HG02623 (cell line): ENCODE data around the gene ENTPD3.
A peak's percentile ranks its signal among the peaks of the same experiment; 100 is the strongest.

Experiments
- ATAC-seq: cut with Tn5 transposase; IDR thresholded peaks from one replicate; pipeline ENCODE4 v1.9.1; 2021; ENCODE audit warnings: moderate library complexity; ENCODE audit not compliant: unreplicated experiment

Gene ENTPD3

DNA sequence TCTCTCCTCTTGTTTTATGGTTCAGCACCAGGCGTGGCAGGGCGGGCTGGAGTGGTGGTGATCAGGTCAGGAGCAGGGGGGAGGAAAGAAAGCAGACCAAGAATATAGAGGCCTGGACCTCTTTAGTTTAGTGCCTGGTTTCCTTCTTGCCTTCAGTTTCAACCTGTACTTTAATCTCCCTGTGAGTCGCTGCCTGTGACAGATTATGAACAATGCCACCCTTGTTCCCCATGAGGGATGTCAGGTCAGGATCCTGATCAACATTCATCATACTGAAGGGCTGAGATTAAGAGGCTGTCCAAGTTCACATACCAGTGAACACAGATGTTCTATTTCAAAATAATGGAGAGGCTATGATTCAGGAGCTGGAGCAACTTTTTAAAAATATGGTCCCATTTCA lies 11.4 kb downstream of the ENTPD3 start:
- ATAC-seq, result no peak

DNA sequence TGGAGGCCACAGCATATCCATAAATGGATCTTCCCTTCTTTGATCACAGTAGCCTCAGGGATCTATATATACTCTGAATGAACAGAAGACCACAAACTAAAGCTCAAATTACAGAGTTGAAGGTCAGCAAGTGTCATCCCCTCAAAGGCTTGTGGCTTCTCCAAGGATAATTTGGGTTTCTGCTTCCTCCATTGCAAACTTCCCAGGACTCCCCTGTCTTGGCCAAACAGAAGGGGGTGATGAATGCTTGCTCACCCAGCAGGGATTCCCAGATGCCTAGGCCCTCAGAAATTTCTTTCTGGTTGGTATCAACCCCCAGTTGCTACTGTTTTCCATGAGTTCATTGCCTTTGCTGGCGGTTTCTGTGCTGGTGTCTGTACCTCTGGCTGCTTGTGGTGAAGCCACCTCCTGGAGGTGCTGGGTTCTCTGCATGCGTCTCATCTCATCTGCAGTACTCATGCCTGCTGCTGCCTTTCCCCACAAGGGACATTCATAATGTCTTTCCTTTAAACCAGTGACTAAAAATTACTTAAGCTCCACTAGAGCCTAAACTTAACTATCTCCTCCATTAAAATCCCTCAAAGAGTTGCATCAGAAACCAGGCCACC lies 17.7 kb downstream of the ENTPD3 start:
- no peak for ATAC-seq

DNA sequence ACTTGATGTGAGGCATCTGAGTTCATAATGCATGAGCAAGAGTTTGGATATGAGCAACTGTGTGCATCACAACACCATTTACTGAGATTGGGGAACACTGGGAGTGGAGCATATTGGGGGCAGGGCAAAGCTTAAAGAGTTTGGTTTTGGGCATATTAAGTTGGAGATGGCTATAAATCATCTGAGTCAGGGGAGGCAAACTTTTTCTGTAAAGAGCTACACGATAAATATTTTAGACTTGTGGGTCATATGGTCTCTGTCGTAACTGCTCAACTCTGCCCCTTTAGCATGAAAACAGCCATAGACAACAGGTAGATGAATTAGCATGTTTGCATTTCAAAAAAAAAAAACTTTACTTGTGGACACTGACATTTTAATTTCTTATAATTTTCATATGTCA lies 20.0 kb downstream of the ENTPD3 start:
- no peak for ATAC-seq

DNA sequence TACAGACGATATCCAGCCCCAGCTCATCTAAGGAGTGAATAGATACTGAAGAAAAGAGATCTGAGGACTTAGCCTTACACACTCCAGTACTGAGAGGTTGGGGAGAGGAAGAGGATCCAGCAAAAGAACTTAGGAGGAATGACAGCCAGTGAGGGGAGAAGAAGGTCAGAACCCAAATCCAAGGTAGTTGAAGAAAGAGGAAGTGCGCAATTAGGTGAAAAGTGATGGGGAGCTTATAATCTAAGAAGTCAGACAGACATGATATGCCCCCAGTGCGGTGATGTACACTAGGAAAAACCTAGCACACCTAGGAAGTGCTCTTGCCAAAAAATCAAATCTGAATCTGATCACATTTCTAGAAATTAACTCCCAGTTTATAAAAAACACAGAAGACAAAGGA lies 20.6 kb downstream of the ENTPD3 start:
- ATAC-seq, result no peak

DNA sequence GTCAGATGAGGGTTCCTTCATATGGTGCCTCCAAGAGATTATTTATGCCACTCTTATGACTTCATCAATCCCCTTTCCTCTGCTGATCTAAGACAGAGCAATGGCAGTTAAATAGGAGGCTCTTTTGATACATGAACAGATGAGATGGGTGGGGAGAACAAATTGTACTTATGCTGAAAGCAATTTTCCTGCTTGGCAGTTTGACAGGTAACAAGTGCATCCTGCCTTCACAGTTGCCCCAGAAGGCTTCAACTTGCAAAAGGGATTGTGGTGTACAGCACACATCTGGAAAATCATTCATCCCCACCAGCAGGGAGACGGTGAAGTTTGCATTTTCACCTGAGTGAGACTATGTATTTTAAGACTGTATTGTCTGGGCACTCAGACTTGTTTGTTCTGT lies 27.3 kb downstream of the ENTPD3 start:
- no peak for ATAC-seq

DNA sequence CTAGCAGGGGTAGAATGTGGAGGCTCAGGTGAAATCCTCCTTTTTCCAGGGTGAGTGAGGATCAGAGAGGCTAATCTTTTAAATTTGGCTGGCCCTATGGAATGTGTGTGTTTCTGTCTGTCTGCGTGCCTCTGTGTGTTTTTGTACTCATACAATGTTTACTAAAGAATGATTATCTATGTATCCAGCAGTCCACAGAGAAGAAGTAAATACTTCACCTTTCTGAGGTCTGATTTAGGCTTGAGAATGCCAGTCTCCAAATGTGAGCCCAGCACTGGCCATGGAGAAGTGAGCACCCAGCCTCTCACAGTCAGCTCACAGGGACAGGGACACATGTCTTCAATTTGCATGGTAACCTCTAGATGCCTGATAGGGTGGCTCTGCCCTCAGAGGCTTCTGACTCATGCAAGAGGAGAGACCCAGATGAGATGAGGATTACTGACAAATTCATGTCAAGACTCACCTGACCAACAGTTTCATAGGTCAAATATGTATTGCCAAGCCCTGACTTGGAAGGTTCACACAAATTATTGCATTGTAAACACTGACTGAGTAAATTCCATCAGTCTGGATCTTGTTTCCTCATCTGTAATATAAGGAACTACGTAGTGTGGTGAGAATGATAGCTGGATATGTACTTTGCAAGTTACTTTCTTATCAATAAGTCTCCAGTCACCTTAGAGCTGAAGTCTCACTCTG lies 31.0 kb downstream of the ENTPD3 start:
- ATAC-seq, result no peak

DNA sequence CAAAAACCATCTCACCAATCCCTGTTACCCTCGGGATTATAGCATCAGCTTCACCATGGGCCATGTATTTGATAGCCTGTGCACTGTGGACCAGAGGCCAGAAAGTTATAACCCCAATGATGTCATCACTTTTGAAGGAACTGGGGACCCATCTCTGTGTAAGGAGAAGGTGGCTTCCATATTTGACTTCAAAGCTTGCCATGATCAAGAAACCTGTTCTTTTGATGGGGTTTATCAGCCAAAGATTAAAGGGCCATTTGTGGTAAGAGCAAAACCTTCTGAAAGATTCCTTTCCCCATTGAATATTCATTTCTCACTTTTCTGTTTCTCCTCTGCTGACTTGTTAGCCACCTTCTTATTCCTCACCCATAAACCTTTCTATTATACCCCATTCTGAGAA lies 35.9 kb downstream of the ENTPD3 start:
- no peak for ATAC-seq

DNA sequence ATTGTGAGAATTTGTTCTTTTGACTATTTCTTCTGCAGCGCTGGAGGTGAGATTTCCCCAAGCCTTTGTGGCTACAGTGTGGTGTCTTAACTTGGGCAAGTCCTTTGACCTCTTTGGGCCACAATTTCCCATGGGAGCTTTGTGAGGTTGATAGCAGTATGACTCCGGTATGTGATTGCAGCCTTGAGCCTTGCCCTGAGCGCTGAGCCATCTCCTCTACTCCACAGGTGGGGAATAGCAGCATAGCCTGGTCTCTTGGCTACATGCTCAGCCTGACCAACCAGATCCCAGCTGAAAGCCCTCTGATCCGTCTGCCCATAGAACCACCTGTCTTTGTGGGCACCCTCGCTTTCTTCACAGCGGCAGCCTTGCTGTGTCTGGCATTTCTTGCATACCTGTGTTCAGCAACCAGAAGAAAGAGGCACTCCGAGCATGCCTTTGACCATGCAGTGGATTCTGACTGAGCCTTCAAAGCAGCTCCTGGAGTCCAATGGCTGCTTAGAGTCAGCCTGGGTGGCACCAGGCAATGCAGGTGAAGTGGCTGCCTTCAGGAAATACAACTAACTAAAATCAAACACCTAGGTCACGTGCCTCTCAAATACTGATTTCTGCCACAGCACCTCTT lies 40.2 kb downstream of the ENTPD3 start:
- no peak for ATAC-seq

DNA sequence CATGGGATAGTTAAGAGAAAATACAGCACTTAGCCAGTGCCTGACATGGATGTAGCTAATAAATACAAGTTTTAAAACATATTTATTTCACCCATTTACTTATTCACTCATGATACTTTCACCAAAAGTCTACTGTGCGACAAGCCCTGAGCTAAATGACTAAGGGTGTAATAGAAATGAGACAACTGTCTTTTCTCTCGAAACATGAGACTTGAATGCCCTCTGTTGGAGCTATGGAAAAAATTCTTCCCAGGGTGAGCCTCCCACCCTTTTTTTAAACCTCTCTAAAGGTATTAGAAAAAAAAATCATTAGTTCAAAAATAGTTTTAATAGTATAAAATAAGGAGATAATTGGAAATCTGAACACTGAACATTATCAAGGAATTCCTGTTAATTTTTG lies 45.8 kb downstream of the ENTPD3 start:
- no peak for ATAC-seq

DNA sequence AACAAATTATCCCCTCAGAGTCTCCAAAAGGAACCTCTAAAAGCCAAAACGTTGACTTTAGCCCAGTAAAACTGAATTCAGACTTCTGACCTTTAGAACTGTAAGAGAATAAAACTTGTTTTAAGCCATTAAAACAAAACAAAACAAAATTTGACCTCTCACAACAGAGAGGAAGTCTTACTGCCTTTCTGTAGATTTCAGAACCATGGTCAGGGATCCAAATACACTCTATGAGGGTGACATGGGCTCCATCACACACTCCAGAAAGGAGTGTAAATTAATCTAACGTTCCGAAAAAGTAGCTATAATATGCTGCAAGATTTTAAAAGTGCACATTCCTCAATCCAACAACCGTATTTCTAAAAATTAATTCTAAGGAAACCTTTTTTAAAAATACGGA lies 50.9 kb downstream of the ENTPD3 start:
- ATAC-seq, result no peak

DNA sequence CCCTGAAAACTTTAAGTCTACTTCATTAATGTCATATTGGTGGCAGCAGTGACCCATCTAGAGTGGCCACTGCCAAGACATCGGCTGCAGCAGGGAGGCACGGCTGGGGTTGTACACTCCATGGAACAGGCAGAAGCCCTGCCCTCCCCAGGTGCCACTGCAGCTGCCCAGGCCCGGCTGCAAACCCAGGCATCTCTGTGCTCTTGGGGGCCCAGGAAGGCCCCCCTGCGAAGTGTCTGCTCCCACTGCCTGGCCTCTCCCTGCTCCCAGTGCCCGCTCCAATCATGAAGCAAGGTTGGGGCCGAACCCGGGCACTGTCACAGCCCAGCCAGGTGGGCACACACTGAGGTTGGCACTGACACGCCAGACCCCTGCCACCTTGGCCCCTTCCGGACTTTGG lies 58.1 kb downstream of the ENTPD3 start:
- no peak for ATAC-seq

DNA sequence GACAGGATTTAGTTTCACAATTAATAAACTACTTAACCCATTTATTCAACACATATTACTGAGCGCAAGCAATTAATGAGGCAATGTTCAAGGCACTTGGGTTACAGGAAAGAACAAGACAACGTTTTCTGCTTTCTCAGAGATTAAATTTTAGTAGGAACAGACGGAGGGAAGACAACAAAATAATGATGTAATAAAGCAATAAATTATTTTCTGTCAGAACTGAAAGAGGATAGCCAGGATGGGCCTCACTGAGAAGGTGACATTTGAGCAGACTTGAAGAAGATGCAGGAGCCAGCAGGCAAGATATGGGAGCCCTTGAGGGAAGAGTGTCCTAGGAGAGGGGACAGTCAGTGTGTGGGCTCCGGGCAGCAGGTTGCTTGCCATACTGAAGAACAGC lies 58.9 kb downstream of the ENTPD3 start:
- no peak for ATAC-seq

DNA sequence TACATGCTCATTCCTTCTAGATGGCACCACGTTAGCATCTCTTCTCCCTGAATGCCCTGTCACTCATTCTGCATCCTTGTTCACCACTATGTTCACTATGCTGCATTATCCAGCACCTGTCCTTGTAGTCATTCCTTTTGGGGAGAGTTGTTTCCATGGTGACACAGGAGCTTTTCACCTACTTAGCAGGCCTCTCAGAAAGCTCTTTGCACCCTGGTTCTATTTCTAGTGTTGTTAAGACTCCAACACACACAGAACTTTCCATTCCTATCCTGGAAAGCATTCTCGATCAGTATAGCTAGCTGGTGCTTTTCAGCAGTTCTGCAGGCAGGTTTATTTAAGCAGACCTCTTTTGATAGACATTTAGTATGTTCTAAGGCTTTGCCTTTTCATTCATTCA lies 63.5 kb downstream of the ENTPD3 start:
- ATAC-seq, result no peak

DNA sequence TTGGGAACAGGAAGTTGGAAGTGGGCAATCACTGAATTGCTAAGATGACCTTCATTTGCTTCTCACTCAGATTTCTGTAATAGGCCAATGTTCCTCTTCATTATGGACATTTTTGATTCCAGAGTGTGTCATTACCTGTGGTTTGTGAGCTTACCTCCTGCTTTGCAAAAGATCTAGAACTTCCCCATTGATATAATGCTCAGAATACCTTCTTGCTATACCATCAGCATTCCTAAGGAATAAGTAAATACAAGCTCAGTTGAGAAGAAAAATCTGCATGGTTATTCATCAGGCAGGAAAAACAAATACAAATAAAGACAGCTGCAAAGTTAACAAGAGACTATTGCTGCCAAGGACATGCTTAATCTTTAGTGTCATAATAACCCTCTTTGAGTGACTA lies 64.6 kb downstream of the ENTPD3 start:
- ATAC-seq, result no peak

DNA sequence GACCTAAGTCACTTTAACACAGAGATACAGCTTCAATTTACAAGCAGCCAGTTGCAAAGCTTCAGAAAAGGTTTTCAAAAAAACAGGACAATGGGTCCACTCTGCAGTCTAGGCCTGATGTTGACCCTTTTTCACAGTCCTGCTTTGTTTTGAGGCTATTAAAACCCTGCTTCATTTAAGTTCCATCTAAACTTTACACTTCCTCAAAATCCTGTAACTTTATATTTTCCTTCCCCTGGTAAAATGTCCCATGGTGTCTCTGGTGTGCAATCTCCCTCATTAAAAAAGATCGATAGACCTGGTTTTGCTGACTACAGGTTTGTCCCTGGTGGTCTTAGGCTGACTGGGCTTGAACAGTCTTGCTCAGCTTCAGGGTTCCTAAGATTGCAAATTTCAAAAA lies 65.1 kb downstream of the ENTPD3 start:
- ATAC-seq, result no peak

DNA sequence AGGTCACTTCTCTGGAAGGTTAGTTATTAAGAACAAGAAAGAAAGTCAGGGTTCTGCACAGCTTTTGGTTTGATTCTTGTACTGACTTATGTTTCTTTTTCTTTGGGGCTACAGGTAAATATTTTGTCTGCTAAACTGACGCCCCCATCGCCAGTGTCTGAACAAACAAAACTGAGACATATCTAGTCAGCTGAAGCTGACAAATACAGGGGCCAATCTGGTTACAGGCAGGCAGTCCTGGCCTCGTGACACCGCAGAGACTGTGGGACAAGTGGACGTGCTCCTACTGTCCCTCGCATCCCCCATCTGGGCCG lies 65.5 kb downstream of the ENTPD3 start:
- ATAC-seq, result no peak

DNA sequence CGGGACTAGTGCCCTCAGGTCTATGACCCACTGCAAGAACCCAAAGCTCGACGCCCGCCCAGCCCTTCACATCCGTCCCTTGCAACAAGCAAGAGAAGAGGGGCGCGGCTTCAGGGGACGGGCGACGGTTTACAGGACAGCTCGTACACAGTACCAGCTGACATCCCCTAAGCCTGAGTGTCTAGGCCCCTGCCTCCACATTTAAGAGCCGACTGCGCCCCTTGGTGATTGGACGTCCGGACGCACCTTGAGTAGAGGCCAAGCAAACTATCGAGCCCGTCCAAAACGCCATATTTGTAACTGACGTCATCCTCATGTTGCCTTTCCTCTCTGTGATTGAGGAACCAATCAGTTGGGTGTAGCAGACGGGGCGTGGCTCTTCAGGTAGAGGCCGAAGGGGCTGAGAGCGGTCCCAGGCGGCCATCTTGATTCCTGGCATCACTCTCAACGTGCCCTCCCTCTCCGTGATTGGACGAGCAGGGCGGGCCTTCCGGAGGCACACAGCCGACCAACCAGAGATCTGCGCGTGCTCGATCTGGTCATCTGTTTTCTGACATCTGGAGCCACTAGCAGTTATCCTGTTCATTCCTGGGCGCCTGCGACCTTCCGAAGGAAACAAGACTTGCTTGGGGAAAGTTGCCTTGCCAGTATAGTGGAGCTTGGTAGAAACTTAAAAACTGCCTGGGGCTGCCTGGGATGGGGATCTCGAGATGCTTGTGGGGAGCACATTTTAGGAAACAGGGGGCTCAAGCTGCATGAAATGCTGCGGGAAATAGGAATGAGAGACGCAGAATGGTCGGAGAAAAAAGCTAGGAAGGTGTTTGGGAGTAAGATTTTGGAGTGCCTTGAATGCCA lies 66.1 kb downstream of the ENTPD3 start:
- peak; percentile 95 for ATAC-seq

DNA sequence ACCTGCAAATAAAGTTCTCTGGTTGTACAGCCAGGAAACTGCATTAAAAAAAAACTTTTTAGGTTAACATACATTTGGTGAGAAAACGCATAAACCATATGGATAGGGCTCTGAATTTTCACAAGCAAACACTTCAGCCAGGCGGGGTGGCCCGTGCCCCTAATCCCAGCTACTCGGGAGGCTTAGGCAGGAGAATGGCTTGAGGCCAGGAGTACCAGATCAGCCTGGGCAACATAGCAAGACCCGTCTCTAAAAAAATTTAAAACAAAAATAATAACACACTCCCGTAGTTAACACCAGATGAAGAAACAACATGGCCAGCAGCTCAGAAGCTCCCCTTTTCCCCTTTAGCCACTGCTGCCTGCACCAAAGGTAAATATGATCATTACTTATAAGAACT lies 66.9 kb downstream of the ENTPD3 start:
- no peak for ATAC-seq

DNA sequence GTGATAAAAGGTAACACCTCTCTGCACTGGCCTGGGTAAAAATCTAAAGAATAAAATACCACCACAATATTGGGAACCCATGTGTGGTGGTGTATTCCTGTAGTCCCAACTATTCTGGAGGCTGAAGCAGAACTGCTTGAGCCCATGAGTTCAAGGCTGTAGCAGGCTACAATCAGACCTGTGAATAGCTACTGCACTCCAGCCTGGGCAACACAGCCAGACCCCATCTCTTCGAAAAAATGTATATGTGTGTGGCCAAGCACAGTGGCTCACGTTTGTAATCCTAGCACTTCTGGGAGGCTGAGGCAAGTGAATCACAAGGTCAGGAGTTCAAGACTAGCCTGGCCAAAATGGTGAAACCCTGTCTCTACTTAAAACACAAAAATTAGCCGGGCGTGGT lies 68.3 kb downstream of the ENTPD3 start:
- ATAC-seq, result no peak

DNA sequence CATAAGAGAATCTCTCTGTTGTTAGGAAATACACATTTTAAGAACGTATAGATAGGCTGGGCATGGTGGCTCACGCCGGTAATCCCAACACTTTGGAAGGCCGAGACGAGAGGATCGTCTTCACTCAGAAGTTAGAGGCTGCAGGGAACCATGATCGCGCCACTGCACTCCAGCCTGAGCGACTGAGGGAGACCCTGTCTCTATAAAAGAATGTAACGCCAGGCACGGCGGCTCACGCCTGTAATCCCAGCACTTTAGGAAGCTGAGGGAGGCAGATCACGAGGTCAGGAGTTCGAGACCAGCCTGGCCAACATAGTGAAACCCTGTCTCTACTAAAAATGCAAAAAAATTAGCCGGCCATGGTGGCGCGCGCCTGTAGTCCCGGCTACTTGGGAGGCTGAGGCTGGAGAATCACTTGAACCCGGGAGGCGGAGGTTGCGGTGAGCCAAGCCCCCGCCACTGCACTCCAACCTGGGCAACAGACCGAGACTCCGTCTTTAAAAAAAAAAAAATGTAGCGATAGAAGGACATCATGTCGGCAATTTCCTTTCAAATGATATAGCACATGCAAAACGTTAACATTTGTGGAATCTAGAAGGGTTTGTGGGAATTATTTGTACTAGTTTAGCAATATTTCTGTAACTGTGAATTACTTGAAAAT lies 69.4 kb downstream of the ENTPD3 start:
- no peak for ATAC-seq
